ENCODE data around the gene PPP1R13B. TPM values are rescaled to one million over a fixed set of nuclear protein-coding genes. Genes with fewer than 3 reads are reported as not detected.

Gene PPP1R13B
- total and polyA plus RNA-seq, 2 donors from 2014 or later: 15.1 to 69.4 TPM

- intact Hi-C loops (cut with DNase I): no loop called here
- peak in 1 of 5 donors; percentile 66 for DNase-seq
- no peak for TF ChIP-seq CTCF (IDR thresholded peaks at IDR 0.05; ENCODE audit: borderline replicate concordance, extremely low read depth, insufficient read depth)
- H3K27ac ChIP-seq (ENCODE audit: low read depth in 2 of 2, low read length in 2 of 2): peak overlapping the region in 1 of 2 donors; percentile 15
- H3K9ac ChIP-seq (ENCODE audit: low read length in 3 of 3): no peak overlapping the region
- no peak overlapping the region for H3K4me3 ChIP-seq (ENCODE audit: low read length in 3 of 3)
- no peaks in the 10 kb centered on the region for H3K9me3 ChIP-seq (ENCODE audit: control insufficient read depth in 2 of 3, insufficient read depth in 1 of 3, low read length in 3 of 3)
- H3K36me3 ChIP-seq (ENCODE audit: control insufficient read depth in 2 of 3, insufficient read depth in 3 of 3, low read length in 3 of 3): peaks cover 2 to 32% (median 6%) of the 10 kb centered on the region in 3 donors
- peaks cover 0 to 20% (median 16%) of the 10 kb centered on the region in 3 donors for H3K4me1 ChIP-seq (ENCODE audit: control insufficient read depth in 2 of 3, insufficient read depth in 2 of 3, low read depth in 1 of 3, low read length in 3 of 3)
- H3K27me3 ChIP-seq (ENCODE audit: control insufficient read depth, insufficient read depth, low read length): no peaks in the 10 kb centered on the region
- no peak for FAIRE-seq
Observed at GRCh38 chr14:103731916-103732867, 115.2 kb downstream of the PPP1R13B start.

- intact Hi-C loops (cut with DNase I): no loop called here
- no peak for FAIRE-seq
- no peak for TF ChIP-seq CTCF (IDR thresholded peaks at IDR 0.05; ENCODE audit: borderline replicate concordance, extremely low read depth, insufficient read depth)
- Histone ChIP-seq H3K27me3 (ENCODE audit: control insufficient read depth, insufficient read depth, low read length) (no peaks in the 10 kb centered on the region), H3K36me3 (ENCODE audit: control insufficient read depth in 2 of 3, insufficient read depth in 3 of 3, low read length in 3 of 3) (peaks cover 2 to 33% (median 5%) of the 10 kb centered on the region in 3 donors), H3K4me3 (ENCODE audit: low read length in 3 of 3) (no peak overlapping the region), H3K4me1 (ENCODE audit: control insufficient read depth in 2 of 3, insufficient read depth in 2 of 3, low read depth in 1 of 3, low read length in 3 of 3) (peaks cover 0 to 18% (median 14%) of the 10 kb centered on the region in 3 donors), H3K9ac (ENCODE audit: low read length in 3 of 3) (no peak overlapping the region), H3K9me3 (ENCODE audit: control insufficient read depth in 2 of 3, insufficient read depth in 1 of 3, low read length in 3 of 3) (no peaks in the 10 kb centered on the region), H3K27ac (ENCODE audit: low read depth in 2 of 2, low read length in 2 of 2) (no peak overlapping the region)
- DNase-seq: peak in 2 of 5 donors; percentile 28 to 51
Observed at GRCh38 chr14:103731481-103731880, 115.9 kb downstream of the PPP1R13B start.

- FAIRE-seq: no peak
Observed at GRCh38 chr14:103730490-103731035, 116.8 kb downstream of the PPP1R13B start.

More at GRCh38 chr14:103730490-103731035, 116.8 kb downstream of the PPP1R13B start:
- no peak overlapping the region for H3K27ac ChIP-seq (ENCODE audit: low read depth in 2 of 2, low read length in 2 of 2)
- peak in 2 of 5 donors; percentile 42 to 61 for DNase-seq
- H3K36me3 ChIP-seq (ENCODE audit: control insufficient read depth in 2 of 3, insufficient read depth in 3 of 3, low read length in 3 of 3): peaks cover 2 to 35% (median 4%) of the 10 kb centered on the region in 3 donors
- H3K4me1 ChIP-seq (ENCODE audit: control insufficient read depth in 2 of 3, insufficient read depth in 2 of 3, low read depth in 1 of 3, low read length in 3 of 3): peaks cover 0 to 10% (median 5%) of the 10 kb centered on the region in 3 donors
- no peak for TF ChIP-seq CTCF (IDR thresholded peaks at IDR 0.05; ENCODE audit: borderline replicate concordance, extremely low read depth, insufficient read depth)
- no peak overlapping the region for H3K4me3 ChIP-seq (ENCODE audit: low read length in 3 of 3)
- H3K27me3 ChIP-seq (ENCODE audit: control insufficient read depth, insufficient read depth, low read length): no peaks in the 10 kb centered on the region
- intact Hi-C loops (cut with DNase I): no loop called here
- no peak overlapping the region for H3K9ac ChIP-seq (ENCODE audit: low read length in 3 of 3)
- no peaks in the 10 kb centered on the region for H3K9me3 ChIP-seq (ENCODE audit: control insufficient read depth in 2 of 3, insufficient read depth in 1 of 3, low read length in 3 of 3)
